Breast epithelium (tissue), 4 donors: Measurements from ENCODE around the gene PTPRK. TPM values are rescaled to one million over a fixed set of nuclear protein-coding genes. Genes with fewer than 3 reads are reported as not detected.

Experiments
- DNase-seq, 2 donors: peaks; one replicate each; pipeline ENCODE4 v3.0.0-alpha.2; 2019; ENCODE audit warnings: low spot score in 2 of 2
- H3K27ac ChIP-seq, 2 donors: fragments of 200-600 bp; sonication (generic) in 1 of 2; one replicate each; pipeline ENCODE4 v1.5.1; 2016 to 2019; ENCODE audit warnings: mild to moderate bottlenecking in 1 of 2
- H3K27me3 ChIP-seq, 2 donors: fragments of 200-600 bp; sonication (generic) in 1 of 2; one replicate each; pipeline versions ENCODE4 v1.5.1 to v1.6.0; 2017 to 2019; ENCODE audit warnings: control low read depth in 1 of 2, mild to moderate bottlenecking in 1 of 2
- H3K36me3 ChIP-seq: fragments of 200-600 bp; one replicate; pipeline ENCODE4 v1.5.1; 2019
- H3K4me1 ChIP-seq, 2 donors: fragments of 200-600 bp; sonication (generic); one replicate each; pipeline ENCODE4 v1.5.1; 2016 to 2019; ENCODE audit warnings: control low read depth in 1 of 2
- H3K4me3 ChIP-seq, 3 donors: fragments of 200-600 bp; sonication (generic); 1 replicate in 2 of 3; 2 replicates in 1 of 3; pipeline ENCODE4 v1.5.1; 2016 to 2019; ENCODE audit warnings: mild to moderate bottlenecking in 3 of 3, moderate library complexity in 2 of 3
- H3K9me3 ChIP-seq, 2 donors: fragments of 200-600 bp; sonication (generic) in 1 of 2; one replicate each; pipeline ENCODE4 v1.5.1; 2016 to 2019; ENCODE audit warnings: control low read depth in 1 of 2
- CTCF ChIP-seq, 3 donors: fragments of 450-650 bp; IDR thresholded peaks; one replicate each; pipeline ENCODE4 v1.5.1; 2016 to 2017; ENCODE audit warnings: antibody characterized with exemption in 3 of 3, mild to moderate bottlenecking in 3 of 3, moderate library complexity in 3 of 3
- POLR2A ChIP-seq: fragments of 450-650 bp; IDR thresholded peaks from one replicate; pipeline ENCODE4 v1.6.1; 2016; ENCODE audit warnings: antibody characterized with exemption, mild to moderate bottlenecking, moderate library complexity
- POLR2AphosphoS5 ChIP-seq, 3 donors: sonication (generic); formaldehyde crosslinking; IDR thresholded peaks; one replicate each; pipeline ENCODE4 v1.6.1; 2017; ENCODE audit warnings: antibody characterized with exemption in 3 of 3
- intact Hi-C: fragments of 100-400 bp; cut with DNase I; formaldehyde crosslinking; loops from one replicate; pipeline ENCODE4 v1.15.1; 2023; ENCODE audit warnings: low total_unique reads
- total RNA-seq, 3 donors: library from RNA; depleted of rRNA; stranded (reverse); fragments of >200 nt; gene quantifications; one replicate each; pipeline ENCODE4 v1.1.0, GENCODE V29; 2016

PTPRK gene
- total RNA-seq, 3 donors from 2014 or later = 29.1 to 134 (median 77.0) TPM

- Histone ChIP-seq H3K9me3 (peaks cover 0 to 4% of the 10 kb centered on the region in 2 donors), H3K27ac (no peak overlapping the region), H3K4me3 (no peak overlapping the region), H3K4me1 (no peaks in the 10 kb centered on the region), H3K27me3 (no peaks in the 10 kb centered on the region), H3K36me3 (no peaks in the 10 kb centered on the region)
- DNase-seq = no peak
- intact Hi-C loops = no loop called here
- TF ChIP-seq POLR2A (no peak), CTCF (IDR thresholded peaks at IDR 0.05) (no peak), POLR2AphosphoS5 (IDR thresholded peaks at IDR 0.05) (no peak)
Observed at GRCh38 chr6:127951172-127951917, 569.1 kb downstream of the PTPRK start.

- H3K27ac ChIP-seq = no peak overlapping the region
- no peak overlapping the region for H3K4me3 ChIP-seq
- no peak for TF ChIP-seq CTCF (IDR thresholded peaks at IDR 0.05)
- no peak for TF ChIP-seq POLR2AphosphoS5 (IDR thresholded peaks at IDR 0.05)
- TF ChIP-seq POLR2A = no peak
- intact Hi-C loops = no loop called here
- H3K27me3 ChIP-seq = no peaks in the 10 kb centered on the region
- no peaks in the 10 kb centered on the region for H3K36me3 ChIP-seq
- DNase-seq = no peak
- no peaks in the 10 kb centered on the region for H3K4me1 ChIP-seq
- H3K9me3 ChIP-seq = peaks cover 0 to 4% of the 10 kb centered on the region in 2 donors
Observed at GRCh38 chr6:127950566-127951145, 569.7 kb downstream of the PTPRK start.

GRCh38 chr6:127949251-127949650 lies 571.1 kb downstream of the PTPRK start:
- H3K9me3 ChIP-seq = peaks cover 0 to 4% of the 10 kb centered on the region in 2 donors
- no peaks in the 10 kb centered on the region for H3K36me3 ChIP-seq
- no peak overlapping the region for H3K4me3 ChIP-seq
- DNase-seq = no peak
- intact Hi-C loops = no loop called here
- H3K27me3 ChIP-seq = no peaks in the 10 kb centered on the region
- no peak overlapping the region for H3K27ac ChIP-seq
- no peaks in the 10 kb centered on the region for H3K4me1 ChIP-seq
- TF ChIP-seq CTCF (IDR thresholded peaks at IDR 0.05) (no peak), POLR2A (no peak), POLR2AphosphoS5 (IDR thresholded peaks at IDR 0.05) (no peak)

- no peaks in the 10 kb centered on the region for H3K36me3 ChIP-seq
- no peaks in the 10 kb centered on the region for H3K4me1 ChIP-seq
- intact Hi-C loops = no loop called here
- peaks cover 0 to 4% of the 10 kb centered on the region in 2 donors for H3K9me3 ChIP-seq
- no peaks in the 10 kb centered on the region for H3K27me3 ChIP-seq
- no peak overlapping the region for H3K27ac ChIP-seq
- TF ChIP-seq CTCF (IDR thresholded peaks at IDR 0.05) (no peak), POLR2A (no peak), POLR2AphosphoS5 (IDR thresholded peaks at IDR 0.05) (no peak)
- no peak overlapping the region for H3K4me3 ChIP-seq
- no peak for DNase-seq
Observed at GRCh38 chr6:127946388-127946787, 574.0 kb downstream of the PTPRK start.

- no peak overlapping the region for H3K27ac ChIP-seq
- H3K27me3 ChIP-seq = no peaks in the 10 kb centered on the region
- no peak overlapping the region for H3K4me3 ChIP-seq
- H3K36me3 ChIP-seq = no peaks in the 10 kb centered on the region
- peaks cover 0 to 4% of the 10 kb centered on the region in 2 donors for H3K9me3 ChIP-seq
- H3K4me1 ChIP-seq = no peaks in the 10 kb centered on the region
- TF ChIP-seq POLR2AphosphoS5 (IDR thresholded peaks at IDR 0.05) (no peak), CTCF (IDR thresholded peaks at IDR 0.05) (no peak), POLR2A (no peak)
- no peak for DNase-seq
- intact Hi-C loops = no loop called here
Observed at GRCh38 chr6:127945434-127946097, 574.8 kb downstream of the PTPRK start.
